Gastrocnemius medialis (tissue), 4 donors: ENCODE results near the gene KIAA2012.

ENCODE experiments used
- CTCF ChIP-seq, 5 experiments: fragments of 450-650 bp in 3 of 5; fragments of 200-600 bp in 2 of 5; sonication (generic) in 2 of 5; IDR thresholded peaks in 4 of 5; conservative IDR thresholded peaks in 1 of 5; 1 replicate in 4 of 5; 2 replicates in 1 of 5; pipeline ENCODE4 v1.5.1; 2016 to 2019; ENCODE audit warnings: antibody characterized with exemption in 5 of 5, mild to moderate bottlenecking in 3 of 5, moderate library complexity in 3 of 5
- POLR2A ChIP-seq, 2 donors: fragments of 450-650 bp; IDR thresholded peaks; one replicate each; pipeline ENCODE4 v1.6.1; 2017; ENCODE audit warnings: antibody characterized with exemption in 2 of 2, mild to moderate bottlenecking in 2 of 2, moderate library complexity in 2 of 2

- no peak for TF ChIP-seq CTCF (IDR thresholded peaks at IDR 0.05 in 4 of 5, conservative IDR thresholded peaks at IDR 0.05 in 1 of 5)
- no peak for TF ChIP-seq POLR2A (IDR thresholded peaks at IDR 0.05)
Observed at GRCh38 chr2:202065876-202066275, 7.2 kb upstream of the KIAA2012 start.
